Tibial nerve (tissue), 4 donors: ENCODE data around the gene APCDD1. TPM values are rescaled to one million over a fixed set of nuclear protein-coding genes. Genes with fewer than 3 reads are reported as not detected.

ENCODE experiments used
- DNase-seq, 2 donors: peaks; one replicate each; pipeline ENCODE4 v3.0.0-alpha.2; 2019; ENCODE audit warnings: low spot score in 2 of 2
- H3K27ac ChIP-seq, 4 donors: fragments of 200-600 bp; sonication (generic) in 3 of 4; one replicate each; pipeline ENCODE4 v1.5.1; 2017 to 2019; ENCODE audit warnings: mild to moderate bottlenecking in 1 of 4
- H3K27me3 ChIP-seq, 2 donors: fragments of 200-600 bp; sonication (generic) in 1 of 2; one replicate each; pipeline versions ENCODE4 v1.5.1 to v1.6.0; 2017 to 2019
- H3K36me3 ChIP-seq, 3 donors: fragments of 200-600 bp; sonication (generic); one replicate each; pipeline ENCODE4 v1.5.1; 2018 to 2019
- H3K4me1 ChIP-seq, 4 donors: fragments of 200-600 bp; sonication (generic) in 3 of 4; one replicate each; pipeline ENCODE4 v1.5.1; 2017 to 2019
- H3K4me3 ChIP-seq, 4 donors: fragments of 200-600 bp; sonication (generic) in 3 of 4; one replicate each; pipeline ENCODE4 v1.5.1; 2017 to 2019; ENCODE audit warnings: mild to moderate bottlenecking in 1 of 4, moderate library complexity in 1 of 4
- H3K9me3 ChIP-seq, 4 donors: fragments of 200-600 bp; sonication (generic) in 3 of 4; one replicate each; pipeline ENCODE4 v1.5.1; 2017 to 2019
- CTCF ChIP-seq, 5 experiments: fragments of 200-600 bp in 3 of 5; fragments of 450-650 bp in 2 of 5; sonication (generic) in 3 of 5; IDR thresholded peaks; one replicate each; pipeline ENCODE4 v1.5.1; 2016 to 2019; ENCODE audit warnings: antibody characterized with exemption in 5 of 5, mild to moderate bottlenecking in 3 of 5, moderate library complexity in 2 of 5
- EP300 ChIP-seq, 2 donors: sonication (generic); formaldehyde crosslinking; IDR thresholded peaks; one replicate each; pipeline ENCODE4 v1.6.1; 2017; ENCODE audit warnings: antibody characterized with exemption in 2 of 2, mild to moderate bottlenecking in 1 of 2
- POLR2A ChIP-seq, 2 donors: fragments of 450-650 bp; IDR thresholded peaks; one replicate each; pipeline ENCODE4 v1.6.1; 2017; ENCODE audit warnings: antibody characterized with exemption in 2 of 2, mild to moderate bottlenecking in 2 of 2, moderate library complexity in 2 of 2
- WGBS, 2 donors: methylation state at CpG; one replicate each; pipeline ENCODE4 v1.1.5; 2018; 5-methylcytosine and 5-hydroxymethylcytosine counted together
- total RNA-seq, 4 donors: library from RNA; depleted of rRNA; stranded (reverse); fragments of >200 nt; gene quantifications; one replicate each; pipeline ENCODE4 v1.1.0, GENCODE V29; 2016

The APCDD1 gene
- total RNA-seq, 4 donors from 2014 or later = 46.2 to 154 (median 101) TPM

DNA sequence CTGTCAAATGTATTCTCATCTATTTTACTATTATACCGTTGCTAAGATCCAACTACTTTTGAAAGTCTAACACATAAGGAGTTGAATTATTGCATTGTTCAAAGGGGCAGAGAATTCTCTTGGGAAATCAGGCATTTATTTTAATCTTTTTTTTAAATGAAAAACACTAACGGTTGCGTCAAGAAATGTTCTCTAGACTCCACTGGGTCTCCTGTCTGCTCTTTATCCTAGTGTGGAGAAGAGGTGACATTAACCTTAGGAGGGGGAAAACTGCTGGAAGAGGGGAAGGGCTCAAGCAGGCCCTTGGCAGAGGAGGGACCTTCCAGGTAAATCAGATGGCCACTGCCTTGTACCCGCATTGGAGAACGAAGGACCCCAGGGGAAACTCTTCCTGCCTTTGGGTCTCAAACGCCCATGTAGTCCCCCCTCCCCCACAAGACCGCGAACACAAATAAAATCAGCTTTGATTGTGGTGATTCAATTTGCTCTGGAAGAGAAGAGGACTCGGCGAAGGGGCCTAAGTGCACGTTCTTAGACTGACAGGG is 1.1 kb upstream of the APCDD1 start:
- 29 to 31% methylated on average over 11 of the region's 11 CpGs for WGBS, 2 donors
- peak overlapping the region in 1 of 4 donors; percentile 80 for H3K4me3 ChIP-seq
- H3K36me3 ChIP-seq = no peaks in the 10 kb centered on the region
- no peaks in the 10 kb centered on the region for H3K9me3 ChIP-seq
- no peaks in the 10 kb centered on the region for H3K27me3 ChIP-seq
- TF ChIP-seq CTCF (IDR thresholded peaks at IDR 0.05) (no peak), EP300 (IDR thresholded peaks at IDR 0.05) (no peak), POLR2A (IDR thresholded peaks at IDR 0.05) (no peak)
- peak in 1 of 2 donors; percentile 43 for DNase-seq
- H3K27ac ChIP-seq = peak overlapping the region; percentile 89 to 97 (median 94)
- peaks cover 0 to 44% (median 15%) of the 10 kb centered on the region in 4 donors for H3K4me1 ChIP-seq

- H3K9me3 ChIP-seq = no peaks in the 10 kb centered on the region
- peak overlapping the region; percentile 89 to 96 (median 92) for H3K27ac ChIP-seq
- H3K36me3 ChIP-seq = no peaks in the 10 kb centered on the region
- peak overlapping the region; percentile 68 to 80 (median 78) for H3K4me3 ChIP-seq
- peak in 1 of 2 donors; percentile 28 for DNase-seq
- TF ChIP-seq POLR2A (IDR thresholded peaks at IDR 0.05) (no peak), CTCF (IDR thresholded peaks at IDR 0.05) (no peak), EP300 (IDR thresholded peaks at IDR 0.05) (no peak)
- WGBS, 2 donors = 1 to 2% methylated on average over 41 to 68 of the region's 94 CpGs
- H3K4me1 ChIP-seq = peaks cover 0 to 57% (median 14%) of the 10 kb centered on the region in 4 donors
- no peaks in the 10 kb centered on the region for H3K27me3 ChIP-seq
These were observed 484 bp downstream of the APCDD1 start for GRCh38 chr18:10454681-10455557.

DNA sequence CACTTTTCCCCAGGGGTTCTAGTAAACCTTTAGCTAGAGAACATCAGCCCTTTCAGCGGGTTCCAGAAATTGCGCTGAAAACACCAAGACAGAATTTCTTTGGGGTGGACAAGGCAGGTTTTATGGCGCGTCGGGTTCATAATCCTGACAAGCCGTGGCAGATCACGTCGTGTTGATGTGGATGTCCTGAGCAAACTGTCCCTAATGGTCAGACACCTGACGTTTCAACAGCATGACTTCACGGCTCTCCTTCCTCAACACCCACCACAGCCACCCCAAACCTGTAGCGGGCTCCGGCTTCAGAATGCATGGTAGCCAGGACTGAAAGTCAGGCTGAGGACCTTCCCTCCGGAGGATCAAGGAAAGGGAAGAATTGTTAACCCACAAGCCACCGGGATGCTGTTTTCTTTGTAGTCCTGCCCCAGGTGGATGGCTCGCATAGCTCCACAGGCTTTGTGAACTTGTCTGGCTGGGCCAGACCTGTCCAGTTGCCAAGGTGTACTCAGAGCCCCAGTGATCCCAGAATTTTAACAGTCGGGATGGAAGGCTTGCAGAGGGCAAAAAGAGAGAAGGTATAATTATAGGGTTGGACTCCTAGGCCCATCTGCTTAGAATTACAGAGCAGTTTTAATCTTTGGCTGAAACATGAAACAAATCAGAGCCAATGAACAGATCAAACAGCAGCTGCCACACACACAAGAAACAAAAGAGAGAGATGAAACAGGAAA is 1.5 kb downstream of the APCDD1 start:
- Histone ChIP-seq H3K27ac (peak overlapping the region; percentile 89 to 96 (median 92)), H3K4me3 (peak overlapping the region; percentile 68 to 80 (median 78)), H3K27me3 (no peaks in the 10 kb centered on the region), H3K36me3 (no peaks in the 10 kb centered on the region), H3K9me3 (no peaks in the 10 kb centered on the region), H3K4me1 (peaks cover 0 to 57% (median 12%) of the 10 kb centered on the region in 4 donors)
- TF ChIP-seq CTCF (IDR thresholded peaks at IDR 0.05) = no peak
- no peak for TF ChIP-seq POLR2A (IDR thresholded peaks at IDR 0.05)
- TF ChIP-seq EP300 (IDR thresholded peaks at IDR 0.05) = no peak
- 7 to 24% methylated on average over 16 of the region's 16 CpGs for WGBS, 2 donors
- no peak for DNase-seq

- Histone ChIP-seq H3K4me3 (peak overlapping the region in 3 of 4 donors; percentile 68 to 80 (median 79)), H3K27me3 (no peaks in the 10 kb centered on the region), H3K9me3 (no peaks in the 10 kb centered on the region), H3K27ac (peak overlapping the region in 3 of 4 donors; percentile 89 to 96 (median 90)), H3K4me1 (peaks cover 0 to 57% (median 12%) of the 10 kb centered on the region in 4 donors), H3K36me3 (no peaks in the 10 kb centered on the region)
- TF ChIP-seq CTCF (IDR thresholded peaks at IDR 0.05) (no peak), POLR2A (IDR thresholded peaks at IDR 0.05) (no peak), EP300 (IDR thresholded peaks at IDR 0.05) (no peak)
- 81 to 83% methylated on average over 4 of the region's 4 CpGs for WGBS, 2 donors
- DNase-seq = no peak
These were observed 2.3 kb downstream of the APCDD1 start for GRCh38 chr18:10456718-10457117.
